Peyer's patch (tissue), 4 donors: ENCODE results near the gene PIP5K1A. TPM values are rescaled to one million over a fixed set of nuclear protein-coding genes. Genes with fewer than 3 reads are reported as not detected.
"Not testable (repeated sequence)": the region's sequence is repeated elsewhere in the genome, so short reads cannot be mapped to it uniquely, and the experiment has no call there.

Experiments used
- DNase-seq, 3 donors: peaks; one replicate each; pipeline ENCODE4 v3.0.0-alpha.2; 2017 to 2019
- H3K27ac ChIP-seq, 4 donors: fragments of 200-600 bp; sonication (generic); one replicate each; pipeline ENCODE4 v1.5.1; 2016 to 2019
- H3K27me3 ChIP-seq, 2 donors: fragments of 200-600 bp; sonication (generic); one replicate each; pipeline ENCODE4 v1.5.1; 2019
- H3K36me3 ChIP-seq, 3 donors: fragments of 200-600 bp; sonication (generic); one replicate each; pipeline ENCODE4 v1.5.1; 2016 to 2019
- H3K4me1 ChIP-seq, 4 donors: fragments of 200-600 bp; sonication (generic); one replicate each; pipeline ENCODE4 v1.5.1; 2016 to 2019
- H3K4me3 ChIP-seq, 4 donors: fragments of 200-600 bp; sonication (generic); 1 replicate in 3 of 4; 2 replicates in 1 of 4; pipeline ENCODE4 v1.5.1; 2016 to 2019; ENCODE audit warnings: mild to moderate bottlenecking in 1 of 4
- H3K9me3 ChIP-seq, 4 donors: fragments of 200-600 bp; sonication (generic); one replicate each; pipeline ENCODE4 v1.5.1; 2016 to 2019; ENCODE audit warnings: mild to moderate bottlenecking in 1 of 4
- CTCF ChIP-seq, 6 experiments: fragments of 450-650 bp in 4 of 6; fragments of 200-600 bp in 2 of 6; sonication (generic) in 1 of 6; IDR thresholded peaks; one replicate each; pipeline ENCODE4 v1.5.1; 2017 to 2019; ENCODE audit warnings: antibody characterized with exemption in 6 of 6, mild to moderate bottlenecking in 3 of 6, moderate library complexity in 1 of 6
- POLR2A ChIP-seq, 2 donors: fragments of 450-650 bp; IDR thresholded peaks; one replicate each; pipeline ENCODE4 v1.5.1; 2017; ENCODE audit warnings: antibody characterized with exemption in 2 of 2, mild to moderate bottlenecking in 2 of 2, moderate library complexity in 2 of 2
- total RNA-seq, 4 donors: library from RNA; depleted of rRNA; stranded (reverse); fragments of >200 nt; gene quantifications; one replicate each; pipeline ENCODE4 v1.1.0, GENCODE V29; 2016

The PIP5K1A gene
- total RNA-seq, 4 donors from 2014 or later = 54.5 to 118 (median 97.6) TPM

- H3K4me1 ChIP-seq = peaks cover 0 to 19% (median 5%) of the 10 kb centered on the region in 4 donors
- no peak for DNase-seq
- TF ChIP-seq POLR2A (IDR thresholded peaks at IDR 0.05) (no peak), CTCF (IDR thresholded peaks at IDR 0.05) (no peak)
- H3K36me3 ChIP-seq = no peaks in the 10 kb centered on the region
- H3K4me3 ChIP-seq = no peak overlapping the region
- H3K9me3 ChIP-seq = no peaks in the 10 kb centered on the region
- no peaks in the 10 kb centered on the region for H3K27me3 ChIP-seq
- no peak overlapping the region for H3K27ac ChIP-seq
Observed at GRCh38 chr1:151193856-151194255, 4.5 kb upstream of the PIP5K1A start.

GRCh38 chr1:151194894-151195594 is 3.3 kb upstream of the PIP5K1A start:
- H3K36me3 ChIP-seq, H3K27me3 ChIP-seq, H3K9me3 ChIP-seq: not testable (repeated sequence)
- TF ChIP-seq POLR2A (IDR thresholded peaks at IDR 0.05) = peak; percentile 38 to 39
- peaks cover 0 to 18% (median 3%) of the 10 kb centered on the region in 4 donors for H3K4me1 ChIP-seq
- H3K27ac ChIP-seq = peak overlapping the region in 3 of 4 donors; percentile 76 to 94 (median 87)
- peak overlapping the region in 3 of 4 donors; percentile 24 to 42 (median 36) for H3K4me3 ChIP-seq
- peak; percentile 21 to 92 (median 88) for DNase-seq

GRCh38 chr1:151196292-151196800 is 2.0 kb upstream of the PIP5K1A start:
- Histone ChIP-seq H3K4me1 (peaks cover 0 to 31% (median 10%) of the 10 kb centered on the region in 4 donors), H3K27ac (peak overlapping the region in 3 of 4 donors; percentile 76 to 94 (median 87)), H3K27me3 (no peaks in the 10 kb centered on the region), H3K9me3 (no peaks in the 10 kb centered on the region), H3K4me3 (peak overlapping the region in 2 of 4 donors; percentile 29 to 42), H3K36me3 (no peaks in the 10 kb centered on the region)
- TF ChIP-seq CTCF (IDR thresholded peaks at IDR 0.05) (peak in 5 of 6 experiments; percentile 52 to 84 (median 78)), POLR2A (IDR thresholded peaks at IDR 0.05) (no peak)
- DNase-seq = peak; percentile 53 to 86 (median 69)

- peaks cover 0 to 41% (median 10%) of the 10 kb centered on the region in 4 donors for H3K4me1 ChIP-seq
- peaks cover 0 to 7% (median 0%) of the 10 kb centered on the region in 3 donors for H3K36me3 ChIP-seq
- peak overlapping the region; percentile 70 to 78 (median 72) for H3K4me3 ChIP-seq
- peak overlapping the region; percentile 86 to 94 (median 90) for H3K27ac ChIP-seq
- no peaks in the 10 kb centered on the region for H3K9me3 ChIP-seq
- peak in 1 of 3 donors; percentile 56 for DNase-seq
- no peak for TF ChIP-seq CTCF (IDR thresholded peaks at IDR 0.05)
- TF ChIP-seq POLR2A (IDR thresholded peaks at IDR 0.05) = no peak
- H3K27me3 ChIP-seq = no peaks in the 10 kb centered on the region
Observed at GRCh38 chr1:151197863-151198253, 494 bp upstream of the PIP5K1A start.

- peaks cover 0 to 43% (median 10%) of the 10 kb centered on the region in 4 donors for H3K4me1 ChIP-seq
Observed at GRCh38 chr1:151199873-151200581, 1.7 kb downstream of the PIP5K1A start.

GRCh38 chr1:151205381-151205965 is 7.1 kb downstream of the PIP5K1A start:
- DNase-seq = not testable (repeated sequence)

More at GRCh38 chr1:151199873-151200581, 1.7 kb downstream of the PIP5K1A start:
- H3K36me3 ChIP-seq = peaks cover 0 to 17% (median 0%) of the 10 kb centered on the region in 3 donors
- H3K27ac ChIP-seq = peak overlapping the region; percentile 32 to 92 (median 88)
- DNase-seq = no peak
- no peaks in the 10 kb centered on the region for H3K27me3 ChIP-seq
- H3K9me3 ChIP-seq = no peaks in the 10 kb centered on the region
- TF ChIP-seq POLR2A (IDR thresholded peaks at IDR 0.05) = no peak
- TF ChIP-seq CTCF (IDR thresholded peaks at IDR 0.05) = no peak
- peak overlapping the region; percentile 70 to 78 (median 72) for H3K4me3 ChIP-seq

More at GRCh38 chr1:151205381-151205965, 7.1 kb downstream of the PIP5K1A start:
- H3K4me1 ChIP-seq = peaks cover 0 to 21% (median 4%) of the 10 kb centered on the region in 4 donors
- H3K4me3 ChIP-seq, H3K27ac ChIP-seq, H3K27me3 ChIP-seq, H3K9me3 ChIP-seq: not testable (repeated sequence)
- peaks cover 0 to 56% (median 0%) of the 10 kb centered on the region in 3 donors for H3K36me3 ChIP-seq
